Measurements from ENCODE around the gene GPR137C.
"Not testable (repeated sequence)": the region's sequence is repeated elsewhere in the genome, so short reads cannot be mapped to it uniquely, and the experiment has no call there.

GPR137C gene

GRCh38 chr14:52568454-52568853, 15.8 kb downstream of the GPR137C start:
- not testable (repeated sequence) for DNase-seq

DNA sequence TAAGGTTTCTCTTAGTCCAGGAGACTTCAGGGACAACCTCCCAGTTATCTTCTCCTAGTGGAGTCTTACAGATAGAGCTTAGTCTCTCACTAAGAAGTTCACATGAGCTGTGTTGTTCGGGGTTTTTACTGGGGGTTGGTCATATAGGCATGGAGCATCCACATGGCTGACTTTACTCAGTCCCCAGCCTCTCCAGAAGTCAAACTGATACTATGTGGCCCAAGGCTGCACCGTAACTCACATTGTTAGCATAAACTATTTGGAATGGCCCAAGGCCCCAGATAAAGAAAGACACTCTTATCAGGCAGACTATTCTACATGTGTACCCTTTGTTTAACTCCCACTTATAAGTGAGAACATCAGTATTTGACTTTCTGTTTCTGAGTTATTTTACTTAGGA, 23.2 kb downstream of the GPR137C start:
- DNase-seq: no peak

DNA sequence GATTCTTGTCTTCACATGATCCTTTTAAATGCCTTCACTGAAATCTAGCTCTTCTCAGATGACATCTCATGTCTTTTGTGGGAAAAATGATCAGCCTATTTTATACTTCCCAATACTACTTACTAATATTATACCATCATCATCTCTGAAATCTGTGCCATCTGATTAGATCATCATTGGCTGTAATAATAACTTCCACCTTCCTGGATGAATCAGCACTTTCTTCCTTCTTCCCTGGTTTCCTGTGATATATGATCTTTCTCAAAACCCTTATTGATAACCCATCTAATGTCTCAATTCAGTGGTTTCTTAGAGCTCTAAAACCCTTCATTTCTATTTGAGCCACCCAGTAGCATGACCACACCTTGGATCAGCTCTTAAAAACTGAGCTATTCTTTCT, 30.9 kb downstream of the GPR137C start:
- DNase-seq: no peak

GRCh38 chr14:52589646-52590045, 37.0 kb downstream of the GPR137C start:
- DNase-seq: no peak

GRCh38 chr14:52590318-52590717, 37.7 kb downstream of the GPR137C start:
- no peak for DNase-seq

GRCh38 chr14:52596320-52596719, 43.7 kb downstream of the GPR137C start:
- no peak for DNase-seq

DNA sequence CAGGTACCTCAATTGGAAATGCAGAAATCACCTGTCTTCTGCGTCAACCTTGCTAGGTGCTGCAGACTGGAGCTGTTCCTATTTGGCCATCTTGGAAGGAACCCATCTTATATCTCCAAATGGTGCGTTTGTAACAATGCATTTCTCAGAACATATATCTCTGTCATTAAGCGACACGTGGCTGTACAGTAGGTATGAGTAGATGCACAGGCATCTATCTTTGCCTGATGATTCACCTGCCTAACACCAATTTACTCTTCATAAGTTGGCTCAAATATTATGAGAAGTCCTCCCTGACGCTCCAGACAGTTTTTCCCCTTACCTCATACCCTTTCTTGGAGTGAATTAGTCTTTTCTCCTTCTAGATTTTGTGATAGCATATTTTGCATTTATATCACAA, 44.2 kb downstream of the GPR137C start:
- DNase-seq: no peak

GRCh38 chr14:52598568-52598967, 45.9 kb downstream of the GPR137C start:
- DNase-seq: no peak

DNA sequence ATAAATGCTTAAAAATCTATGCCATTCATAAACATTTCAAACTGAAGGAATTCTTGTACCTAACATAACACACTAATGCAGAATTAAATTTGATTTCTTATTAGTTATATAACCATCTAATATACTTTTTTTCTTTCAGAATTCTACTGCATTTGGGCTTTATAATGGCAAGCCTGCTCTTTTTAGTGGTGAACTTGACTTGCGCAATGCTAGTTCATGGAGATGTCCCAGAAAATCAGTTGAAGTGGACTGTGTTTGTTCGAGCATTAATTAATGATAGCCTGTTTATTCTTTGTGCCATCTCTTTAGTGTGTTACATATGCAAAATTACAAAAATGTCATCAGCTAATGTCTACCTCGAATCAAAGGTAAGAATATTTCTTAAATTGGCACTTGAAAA, 47.3 kb downstream of the GPR137C start:
- DNase-seq: no peak

DNA sequence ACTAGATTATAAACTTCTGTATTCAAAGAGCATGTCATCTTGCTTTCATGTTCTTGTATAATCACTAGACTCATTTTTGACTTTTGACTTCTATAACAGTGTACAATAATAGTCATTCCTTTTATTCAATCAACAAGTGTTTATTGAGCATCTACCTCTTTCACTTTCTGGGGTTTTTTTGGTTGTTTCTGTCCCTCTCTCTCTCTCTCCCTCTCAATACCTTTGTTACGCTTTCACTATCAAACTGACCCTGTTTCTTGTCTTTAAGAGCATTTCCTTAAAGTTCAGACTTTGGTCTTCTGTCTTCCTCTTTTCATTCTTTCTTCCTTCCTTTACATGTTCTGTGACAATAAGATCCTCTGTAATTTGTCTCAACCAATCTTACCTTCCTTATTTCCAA, 49.5 kb downstream of the GPR137C start:
- DNase-seq: no peak

DNA sequence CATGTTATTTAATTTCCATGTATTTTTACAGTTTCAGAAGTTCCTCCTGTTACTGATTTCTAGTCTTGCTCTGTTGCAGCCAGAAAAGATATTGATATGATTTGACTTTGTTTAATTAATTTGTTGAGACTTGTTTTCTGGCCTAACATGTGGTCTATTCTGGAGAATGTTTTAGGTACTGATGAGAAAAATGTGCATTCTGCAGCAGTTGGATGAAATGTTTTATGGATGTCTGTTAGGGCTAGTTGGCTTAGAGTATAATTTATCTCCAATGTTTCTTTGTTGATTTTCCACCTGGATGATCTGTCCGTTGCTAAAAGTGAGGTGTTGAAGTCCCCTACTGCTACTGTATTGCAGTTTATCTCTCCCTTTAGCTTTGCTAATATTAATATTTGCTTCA, 54.4 kb downstream of the GPR137C start:
- no peak for DNase-seq

- no peak for DNase-seq
Observed at GRCh38 chr14:52609445-52610044, 56.9 kb downstream of the GPR137C start.

DNA sequence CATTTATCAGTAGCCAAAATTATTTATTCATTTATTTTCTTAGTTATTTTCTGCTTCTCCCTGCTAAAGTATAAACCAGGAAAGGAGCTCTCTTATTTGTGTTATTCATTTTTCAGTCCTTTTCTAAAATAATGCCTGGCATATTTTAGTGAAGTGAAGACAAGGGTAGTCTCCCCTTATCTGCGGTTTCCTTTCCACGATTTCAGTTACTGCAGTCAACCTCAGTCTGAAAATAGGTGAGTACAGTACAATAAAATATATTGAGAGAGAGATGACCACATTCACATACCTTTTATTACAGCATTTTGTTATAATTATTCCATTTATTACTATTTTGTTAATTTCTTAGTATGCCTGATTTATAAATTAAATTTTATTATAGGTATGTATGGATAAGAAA, 57.6 kb downstream of the GPR137C start:
- no peak for DNase-seq

GRCh38 chr14:52618602-52619001, 66.0 kb downstream of the GPR137C start:
- DNase-seq: no peak

- DNase-seq: no peak
Observed at GRCh38 chr14:52619687-52620086, 67.1 kb downstream of the GPR137C start.

- DNase-seq: no peak
Observed at GRCh38 chr14:52640137-52640536, 87.5 kb downstream of the GPR137C start.

- no peak for DNase-seq
Observed at GRCh38 chr14:52641745-52642144, 89.1 kb downstream of the GPR137C start.

- no peak for DNase-seq
Observed at GRCh38 chr14:52649511-52649910, 96.9 kb downstream of the GPR137C start.

DNA sequence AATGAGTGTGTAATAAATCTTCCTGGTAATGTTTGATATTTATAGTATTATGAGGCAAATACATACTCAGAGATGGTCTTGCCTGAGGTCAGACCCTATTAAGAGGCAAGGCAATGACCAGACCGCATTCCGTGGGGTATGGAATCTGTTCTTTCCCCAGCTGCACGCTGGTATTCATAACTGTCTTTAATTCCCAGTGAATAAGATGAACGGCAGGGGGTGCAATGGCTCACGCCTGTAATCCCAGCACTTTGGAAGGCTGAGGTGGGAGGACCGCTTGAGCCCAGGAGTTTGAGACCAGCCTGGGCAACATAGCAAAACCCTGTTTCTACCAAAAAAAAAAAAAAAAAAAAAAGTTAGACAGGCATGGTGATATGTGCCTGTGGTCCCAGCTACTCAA, 98.1 kb downstream of the GPR137C start:
- DNase-seq: no peak

DNA sequence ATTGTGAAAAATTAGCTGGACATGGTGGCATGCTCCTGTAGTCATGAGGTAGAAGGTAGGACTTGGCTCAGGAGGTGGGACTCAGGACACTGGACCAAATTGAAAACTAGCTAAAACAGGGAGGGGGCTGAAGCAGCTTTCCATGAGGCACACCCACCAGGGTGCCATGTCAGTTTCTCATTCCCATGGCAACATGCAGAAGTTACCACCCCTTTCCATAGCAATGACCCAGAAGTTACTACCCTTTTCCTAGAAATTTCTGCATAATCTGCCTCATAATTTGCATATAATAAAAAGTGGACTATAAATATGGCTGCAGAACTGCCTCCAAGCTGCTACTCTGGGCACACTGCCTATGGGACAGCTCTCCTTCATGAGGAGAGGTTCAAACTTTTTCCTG, 104.3 kb downstream of the GPR137C start:
- DNase-seq: no peak

GRCh38 chr14:52660325-52660724, 107.7 kb downstream of the GPR137C start:
- no peak for DNase-seq

DNA sequence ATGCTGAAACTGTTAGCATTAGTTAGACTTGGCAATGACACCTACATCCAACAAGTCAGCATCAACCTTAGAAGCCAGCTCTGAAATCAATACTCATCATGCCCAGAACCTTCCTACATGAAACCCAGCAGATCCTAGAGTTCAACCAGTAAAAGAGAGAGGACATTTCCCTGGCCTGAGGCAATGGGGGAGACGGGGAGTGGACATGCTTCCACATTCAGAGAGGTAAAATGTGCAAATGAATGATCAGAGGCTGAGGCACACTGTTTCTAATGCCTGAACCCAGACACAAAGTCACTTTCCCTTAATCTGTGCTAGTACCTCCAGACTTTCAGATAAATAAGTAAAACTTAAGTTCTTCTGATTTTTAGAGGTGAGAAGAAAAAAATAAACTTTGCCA, 108.2 kb downstream of the GPR137C start:
- DNase-seq: no peak

- DNase-seq: no peak
Observed at GRCh38 chr14:52661314-52661713, 108.7 kb downstream of the GPR137C start.

GRCh38 chr14:52663850-52664249, 111.2 kb downstream of the GPR137C start:
- DNase-seq: no peak

DNA sequence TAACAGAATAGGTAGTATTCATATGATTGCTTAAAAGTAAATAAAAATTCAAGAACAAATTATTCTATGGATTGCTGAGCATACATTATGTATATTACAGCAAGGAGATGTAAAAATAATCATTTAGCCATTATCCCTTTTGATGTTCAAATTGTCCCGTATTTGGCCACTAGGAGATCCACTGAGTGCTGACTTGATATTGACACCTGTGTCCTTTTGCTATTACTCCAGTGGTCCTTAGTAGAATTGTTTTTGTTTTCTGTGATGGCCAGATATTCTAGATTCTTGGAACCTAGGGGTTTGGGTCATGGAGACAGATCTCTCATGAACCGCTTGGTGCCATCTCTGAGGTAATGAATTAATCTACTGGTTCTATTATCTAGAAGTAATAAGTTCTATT, 126.0 kb downstream of the GPR137C start:
- DNase-seq: no peak
